GM19238 (cell line): ENCODE measurements around the gene SLC39A10.

Experiments used
- DNase-seq: peaks from one replicate; pipeline ENCODE4 v3.0.0; 2011; ENCODE audit warnings: low spot score; ENCODE audit not compliant: insufficient read length

Gene SLC39A10, protein sequence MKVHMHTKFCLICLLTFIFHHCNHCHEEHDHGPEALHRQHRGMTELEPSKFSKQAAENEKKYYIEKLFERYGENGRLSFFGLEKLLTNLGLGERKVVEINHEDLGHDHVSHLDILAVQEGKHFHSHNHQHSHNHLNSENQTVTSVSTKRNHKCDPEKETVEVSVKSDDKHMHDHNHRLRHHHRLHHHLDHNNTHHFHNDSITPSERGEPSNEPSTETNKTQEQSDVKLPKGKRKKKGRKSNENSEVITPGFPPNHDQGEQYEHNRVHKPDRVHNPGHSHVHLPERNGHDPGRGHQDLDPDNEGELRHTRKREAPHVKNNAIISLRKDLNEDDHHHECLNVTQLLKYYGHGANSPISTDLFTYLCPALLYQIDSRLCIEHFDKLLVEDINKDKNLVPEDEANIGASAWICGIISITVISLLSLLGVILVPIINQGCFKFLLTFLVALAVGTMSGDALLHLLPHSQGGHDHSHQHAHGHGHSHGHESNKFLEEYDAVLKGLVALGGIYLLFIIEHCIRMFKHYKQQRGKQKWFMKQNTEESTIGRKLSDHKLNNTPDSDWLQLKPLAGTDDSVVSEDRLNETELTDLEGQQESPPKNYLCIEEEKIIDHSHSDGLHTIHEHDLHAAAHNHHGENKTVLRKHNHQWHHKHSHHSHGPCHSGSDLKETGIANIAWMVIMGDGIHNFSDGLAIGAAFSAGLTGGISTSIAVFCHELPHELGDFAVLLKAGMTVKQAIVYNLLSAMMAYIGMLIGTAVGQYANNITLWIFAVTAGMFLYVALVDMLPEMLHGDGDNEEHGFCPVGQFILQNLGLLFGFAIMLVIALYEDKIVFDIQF

DNA sequence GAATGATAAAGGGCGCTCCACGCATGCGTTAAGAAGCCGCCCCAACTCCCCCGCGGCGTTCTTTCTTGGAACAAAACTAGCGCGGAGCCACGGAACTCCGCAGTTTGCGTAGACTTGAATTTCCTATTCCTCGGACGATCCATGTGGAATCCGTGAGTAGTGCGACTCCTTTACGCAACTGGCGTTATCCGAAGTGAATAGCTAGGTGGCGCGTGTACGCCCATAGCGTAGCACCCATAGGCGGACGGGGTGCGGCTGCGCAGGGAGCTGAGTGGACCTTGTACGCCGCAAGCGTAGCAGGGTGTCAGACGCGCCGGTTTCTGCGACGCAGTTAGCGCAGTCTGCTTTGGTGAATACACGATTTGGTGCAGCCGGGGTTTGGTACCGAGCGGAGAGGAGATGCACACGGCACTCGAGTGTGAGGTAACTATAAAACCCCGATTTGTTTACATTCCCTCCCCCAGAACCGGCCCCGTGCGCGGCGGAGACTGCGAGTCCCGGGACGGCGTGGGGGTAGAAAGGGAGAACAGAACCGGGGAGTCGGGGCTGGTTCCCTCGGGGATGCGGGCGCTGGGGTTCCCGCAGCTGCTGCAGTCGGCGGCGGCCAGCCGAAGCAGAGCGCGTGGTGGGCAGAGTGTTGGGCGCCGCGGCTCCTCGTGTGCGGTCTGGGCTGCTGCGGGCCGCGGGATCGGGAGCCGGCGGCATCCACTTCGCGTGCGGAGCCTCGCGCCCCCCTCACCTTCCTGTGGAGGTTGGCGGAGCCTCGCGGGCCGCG, at the start of gene SLC39A10:
Gene SLC39A10 (plus strand): TSS at position 368 of the 775 bp plus-strand sequence. CDS start 22,817 bp downstream, outside the sequence.
- peak; percentile 62 for DNase-seq

DNA sequence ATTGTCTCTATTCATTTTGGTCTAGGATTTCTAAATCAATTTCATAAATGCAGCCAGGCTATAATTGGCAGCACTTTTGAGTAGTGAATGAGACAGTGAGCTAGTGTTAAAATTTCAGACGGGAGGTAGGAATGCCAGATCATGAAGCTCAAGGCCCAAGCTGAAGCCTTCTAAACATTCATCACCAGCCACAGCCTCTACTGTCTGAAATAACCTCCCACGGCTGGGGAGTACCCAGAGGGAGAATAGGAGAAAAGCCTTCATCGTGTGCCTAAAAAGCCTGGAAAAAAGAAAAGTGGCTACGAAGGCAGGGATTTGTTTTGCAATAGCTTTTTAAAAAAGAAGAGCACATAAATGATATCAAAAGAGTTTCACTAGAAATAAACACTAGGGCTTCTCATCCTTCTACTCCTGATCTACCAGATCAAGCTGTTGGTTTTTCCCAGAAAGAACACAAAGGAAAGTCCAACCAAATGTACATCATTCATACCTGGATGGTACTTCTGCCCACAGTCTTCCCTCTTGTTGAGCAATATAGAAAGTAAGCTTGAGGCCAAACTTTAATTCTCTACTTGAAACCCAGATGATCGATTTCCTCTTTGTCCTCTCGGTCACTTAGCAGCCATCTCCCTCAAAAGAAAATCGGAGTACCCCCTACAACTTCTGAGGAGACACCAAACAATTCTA, 48.1 kb upstream of the SLC39A10 start:
- DNase-seq = no peak

DNA sequence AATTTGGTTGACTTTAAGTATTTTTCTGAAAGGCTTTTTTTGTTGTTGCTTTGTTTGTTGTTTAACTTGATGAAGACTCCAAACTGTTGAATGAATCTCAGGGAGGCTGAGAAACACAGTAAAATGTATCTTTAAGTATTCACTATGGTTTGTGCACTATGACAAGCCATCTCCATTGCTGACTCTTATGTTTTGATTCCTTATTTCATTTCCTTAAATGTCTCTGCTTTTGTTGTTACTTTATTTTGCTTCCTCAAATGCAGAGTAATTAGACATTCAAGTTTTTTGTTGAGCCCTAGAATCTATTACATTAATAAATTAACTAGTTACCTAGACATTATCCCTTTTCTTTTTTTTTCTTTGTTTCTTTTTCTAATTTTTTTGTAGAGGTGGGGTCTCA, 46.3 kb upstream of the SLC39A10 start:
- no peak for DNase-seq

DNA sequence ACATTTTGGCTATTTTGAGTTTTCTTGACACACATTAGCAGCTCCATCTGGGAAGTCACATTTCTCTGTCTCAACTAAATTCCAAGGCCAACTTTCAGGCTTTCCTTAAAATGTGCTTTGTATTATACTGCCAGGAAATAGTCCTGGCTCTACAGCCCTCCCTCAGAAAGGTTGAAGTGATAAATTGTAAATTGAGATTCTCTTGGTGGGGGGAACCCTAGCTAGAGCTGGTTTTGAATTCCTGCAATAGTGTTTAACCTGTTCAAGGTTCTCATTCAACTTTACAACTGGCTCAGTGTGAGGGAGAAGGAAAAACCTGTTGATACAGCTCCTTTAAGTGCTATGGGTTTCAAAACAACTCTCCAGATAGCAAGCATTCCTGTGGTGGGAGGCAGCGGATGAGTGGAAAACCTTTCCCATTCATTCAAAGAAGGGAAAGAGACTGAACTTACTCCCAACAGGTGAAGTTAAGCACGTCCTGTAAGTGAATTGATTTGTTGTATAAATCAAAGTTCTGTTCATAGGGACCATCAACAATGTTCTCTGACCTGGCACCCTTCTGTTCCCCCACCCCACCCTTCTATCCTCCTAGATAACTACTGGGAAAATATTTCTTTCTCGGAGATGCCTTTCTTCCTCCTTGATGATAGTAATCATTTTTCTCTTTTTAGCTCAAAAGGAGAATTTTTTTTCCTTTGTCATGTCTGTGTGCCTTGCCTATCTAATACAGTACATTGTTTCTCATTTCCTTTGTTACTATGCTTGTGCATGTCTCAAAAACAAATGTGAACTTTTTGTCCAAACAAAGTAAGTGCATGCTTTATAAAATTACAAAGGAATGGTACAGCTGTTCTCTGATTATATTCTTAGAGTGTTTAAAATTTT, 44.2 kb upstream of the SLC39A10 start:
- DNase-seq = no peak

DNA sequence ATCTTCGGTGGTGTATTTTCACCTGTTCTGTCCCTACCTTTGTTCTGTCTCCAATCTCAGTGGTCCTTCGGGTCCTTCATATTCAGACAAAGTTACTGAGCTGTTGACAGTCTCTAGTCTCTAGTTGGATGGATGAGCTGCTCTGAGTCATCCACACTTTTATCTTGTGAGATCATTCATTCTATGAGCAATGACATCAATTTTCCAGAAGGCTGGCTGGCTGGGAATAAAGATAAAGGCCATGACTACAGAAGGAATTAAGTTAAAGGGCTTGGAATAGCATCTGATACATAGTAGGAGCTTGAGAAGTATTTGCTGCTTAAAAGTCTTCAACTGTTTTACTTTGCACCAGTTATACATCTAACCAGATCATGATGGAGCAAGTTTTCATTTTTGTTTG, 43.1 kb upstream of the SLC39A10 start:
- DNase-seq = no peak

DNA sequence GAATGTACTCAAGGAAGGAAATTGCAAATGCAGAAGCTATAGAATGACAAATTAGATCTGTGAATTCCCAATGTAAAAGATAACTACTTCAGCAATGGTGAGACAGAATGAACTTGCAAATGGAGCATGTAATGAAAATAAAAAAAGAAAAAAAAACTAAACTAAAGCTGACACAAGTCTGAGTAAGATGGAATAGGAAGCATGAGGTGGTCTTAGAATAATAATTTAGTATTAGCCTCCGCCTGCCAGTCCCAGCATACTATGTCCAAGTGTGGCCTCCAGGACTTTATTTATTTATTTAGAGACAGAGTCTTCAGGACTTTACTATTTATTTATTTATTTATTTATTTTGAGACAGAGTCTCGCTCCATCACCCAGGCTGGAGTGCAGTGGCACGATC, 37.4 kb upstream of the SLC39A10 start:
- no peak for DNase-seq

DNA sequence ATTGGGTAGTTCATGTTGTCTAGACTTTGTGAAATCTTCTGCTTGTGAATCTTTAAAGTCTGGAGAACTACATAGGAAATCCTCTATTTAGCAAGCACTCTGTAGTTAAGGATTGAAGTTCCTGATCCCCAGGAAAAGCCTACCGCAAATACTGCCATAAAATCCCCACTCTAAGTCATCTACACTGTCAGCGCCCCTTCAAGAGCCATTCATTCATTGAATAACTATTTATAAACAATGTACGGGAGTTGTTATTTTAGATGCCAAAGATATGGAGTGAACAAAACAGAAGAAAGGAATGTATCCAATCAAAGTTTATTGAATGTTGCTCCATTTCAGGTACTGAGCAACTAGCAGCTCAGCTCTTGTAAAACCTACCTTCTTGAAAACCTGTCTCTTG, 36.5 kb upstream of the SLC39A10 start:
- no peak for DNase-seq

DNA sequence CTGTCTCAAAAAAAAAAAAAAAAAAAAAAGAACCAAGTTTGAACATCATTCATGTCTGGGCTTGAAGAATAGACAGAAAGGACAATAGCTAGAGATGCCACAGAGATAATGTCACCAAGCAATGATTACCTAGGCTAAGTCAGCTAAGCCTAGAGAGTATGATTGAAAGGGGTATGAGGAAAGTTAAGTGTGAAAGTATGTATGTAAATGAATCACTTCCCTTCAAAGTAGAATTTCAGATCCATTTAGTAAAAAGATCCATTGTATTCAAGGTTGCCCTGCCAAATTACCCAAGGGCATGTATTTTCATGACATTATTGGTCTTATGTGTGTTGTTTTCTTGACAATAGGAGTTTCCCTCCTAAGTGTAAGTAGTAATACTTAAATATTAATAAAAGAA, 34.1 kb upstream of the SLC39A10 start:
- no peak for DNase-seq

DNA sequence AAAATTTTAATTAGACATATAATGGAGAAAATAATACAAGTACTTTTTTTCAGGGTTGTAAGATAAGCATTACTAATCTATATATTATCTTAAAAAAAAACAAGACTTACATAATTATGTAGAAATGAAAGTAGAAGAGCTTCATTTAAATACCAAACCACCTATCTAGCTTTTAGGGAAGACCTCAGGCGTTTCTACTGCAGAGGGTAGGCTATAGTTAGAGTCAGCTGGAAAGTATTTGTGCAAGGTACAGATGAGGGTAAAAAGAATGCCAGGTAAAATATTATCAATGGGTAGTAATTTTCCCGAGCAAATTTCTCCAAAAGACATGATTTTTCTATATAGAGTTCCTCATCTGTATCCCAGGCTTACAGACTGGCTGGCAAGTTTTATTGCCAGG, 30.5 kb upstream of the SLC39A10 start:
- DNase-seq = no peak

DNA sequence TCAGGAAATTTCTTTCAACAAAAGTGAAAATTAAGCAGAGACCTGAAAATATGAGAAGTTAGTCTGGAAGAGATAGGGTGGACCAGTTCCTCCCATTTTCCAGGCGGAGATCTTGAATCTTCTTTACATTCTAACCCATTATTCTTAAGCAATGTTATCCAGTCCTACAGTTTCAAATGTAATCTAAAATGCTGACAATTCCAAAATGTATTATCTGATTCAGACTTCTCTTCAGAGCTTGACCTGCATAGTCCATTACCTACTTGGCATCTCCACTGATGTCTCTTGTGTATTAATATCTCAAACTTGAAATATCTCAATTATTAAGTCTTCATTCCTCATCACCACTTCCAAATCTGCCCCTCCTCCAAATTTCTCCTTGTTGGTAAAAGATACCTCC, 28.4 kb upstream of the SLC39A10 start:
- no peak for DNase-seq

DNA sequence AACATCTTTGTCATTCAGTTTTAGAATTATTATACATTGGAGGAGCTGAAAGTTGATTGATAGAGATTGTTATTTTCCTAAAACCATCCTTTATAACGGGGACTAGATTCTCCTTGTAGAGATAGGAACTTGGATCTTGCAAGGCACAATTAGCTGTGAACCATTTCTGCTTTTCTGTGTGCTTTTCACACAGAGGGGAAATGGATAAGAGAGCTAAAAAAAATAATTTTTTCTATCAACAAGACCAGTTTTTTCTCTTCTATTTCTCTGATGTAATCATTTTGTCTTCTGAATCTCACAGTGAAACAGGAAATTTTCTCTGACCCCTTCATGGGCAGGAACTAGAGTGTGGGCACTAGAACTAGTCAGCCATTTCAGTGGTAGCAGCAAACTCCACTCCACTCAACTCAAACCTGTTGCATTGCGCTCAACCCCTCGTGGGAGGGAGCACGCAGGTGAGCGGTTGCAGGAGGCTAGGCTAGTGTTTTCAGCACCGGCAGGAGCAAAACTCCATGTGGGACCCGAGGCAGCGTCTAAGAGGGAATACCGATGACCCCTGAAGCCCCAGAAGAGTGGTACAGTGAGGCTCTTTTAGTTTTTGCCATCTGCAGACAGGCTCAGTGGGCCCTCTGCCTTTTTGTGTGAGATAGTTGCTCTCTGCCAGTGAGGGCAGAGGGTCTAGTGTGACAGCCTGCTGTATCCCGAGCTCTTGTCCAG, 24.0 kb upstream of the SLC39A10 start:
- no peak for DNase-seq

DNA sequence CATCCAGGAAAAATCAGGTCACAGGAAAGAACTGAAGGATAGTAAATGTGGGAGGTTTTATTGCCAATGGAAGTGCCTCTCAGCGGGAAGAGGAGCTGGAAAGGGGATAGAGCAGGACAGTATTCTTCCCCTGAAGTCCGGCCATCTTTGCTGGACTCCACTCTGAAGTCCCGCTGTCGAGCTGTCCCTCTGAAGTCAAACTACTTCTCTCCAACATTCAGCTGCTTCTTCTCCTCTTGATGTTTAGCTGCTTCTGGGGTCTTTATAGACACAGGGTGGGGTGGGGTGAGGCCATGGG, 23.5 kb upstream of the SLC39A10 start:
- DNase-seq = no peak

DNA sequence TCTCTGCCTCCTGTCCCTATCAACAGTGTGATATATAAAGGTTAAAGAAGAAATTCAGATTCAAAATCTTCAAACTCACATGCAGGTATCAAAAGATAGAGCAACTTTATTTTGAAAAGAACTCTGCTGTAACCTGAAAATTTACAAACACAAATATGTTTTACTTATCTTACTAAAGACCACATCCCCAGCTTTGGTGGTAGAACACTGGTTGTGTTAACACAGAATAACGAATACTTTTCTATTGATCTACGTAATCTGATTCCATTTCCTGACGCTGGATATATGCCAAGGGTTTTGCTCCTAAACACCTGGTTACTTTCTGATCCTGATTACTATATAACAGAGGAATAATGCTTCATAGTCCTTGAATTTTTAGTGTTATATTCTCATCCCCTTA, 23.1 kb upstream of the SLC39A10 start:
- DNase-seq = no peak

DNA sequence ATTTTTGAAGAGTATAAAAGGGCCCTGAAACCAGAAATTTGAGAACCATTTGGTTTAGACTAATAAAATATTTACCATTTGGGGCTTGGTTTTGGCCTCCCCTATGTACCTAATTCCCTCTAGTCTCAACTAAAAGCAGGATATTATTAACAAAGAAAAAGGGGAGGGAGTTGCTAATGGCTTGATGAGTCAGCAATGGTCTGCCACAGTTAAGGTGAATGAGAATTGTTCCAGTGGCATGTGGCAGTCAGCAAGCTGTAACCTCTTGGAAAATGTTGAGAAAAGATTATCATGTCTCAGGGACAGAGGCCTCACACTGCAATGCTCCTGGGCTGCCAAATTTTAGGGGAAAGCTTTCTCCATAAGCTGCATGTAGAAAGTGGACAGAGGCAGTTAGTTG, 20.1 kb upstream of the SLC39A10 start:
- DNase-seq = no peak

DNA sequence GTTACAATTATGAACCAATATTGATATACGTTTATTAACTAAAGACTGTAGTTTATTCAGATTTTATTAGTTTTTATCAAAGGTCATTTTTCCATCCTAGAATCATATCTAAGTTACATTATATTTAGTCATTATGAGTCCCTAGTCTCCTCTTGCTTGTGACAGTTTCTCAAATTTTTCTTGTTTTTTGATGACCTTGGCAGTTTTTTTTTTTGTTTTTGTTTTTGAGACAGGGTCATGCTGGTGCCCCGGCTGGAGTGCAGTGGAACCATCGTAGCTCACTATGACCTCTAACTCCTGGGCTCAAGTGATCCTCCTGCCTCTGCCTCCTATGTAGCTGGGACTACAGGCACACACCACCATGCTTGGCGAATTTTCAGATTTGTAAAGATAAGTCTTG, 18.3 kb upstream of the SLC39A10 start:
- DNase-seq = no peak

DNA sequence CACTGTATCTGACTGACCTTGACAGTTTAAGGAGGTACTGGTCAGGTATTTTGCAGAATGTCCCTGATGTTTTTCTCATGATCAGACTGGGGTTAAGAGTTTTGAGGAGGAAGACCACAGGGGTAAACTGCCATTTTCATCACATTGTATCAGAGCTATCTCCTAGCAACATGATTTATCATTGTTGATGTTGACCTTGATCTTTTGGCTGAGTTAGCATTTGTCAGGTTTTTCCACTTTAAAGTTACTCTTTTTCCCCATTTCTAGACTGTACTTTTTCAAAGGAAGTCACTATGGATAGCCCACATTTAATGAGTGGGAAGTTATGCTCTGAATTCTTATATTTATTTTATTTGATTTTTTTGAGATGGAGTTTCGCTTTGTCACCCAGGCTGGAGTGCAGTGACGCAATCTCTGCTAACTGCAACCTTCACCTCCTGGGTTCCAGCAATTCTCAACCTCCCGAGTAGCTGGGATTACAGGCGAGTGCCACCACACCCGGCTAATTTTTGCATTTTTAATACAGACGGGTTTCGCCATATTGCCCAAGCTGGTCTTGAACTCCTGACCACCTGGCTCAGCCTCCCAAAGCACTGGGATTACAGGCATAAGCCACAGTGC, 17.7 kb upstream of the SLC39A10 start:
- DNase-seq = no peak

DNA sequence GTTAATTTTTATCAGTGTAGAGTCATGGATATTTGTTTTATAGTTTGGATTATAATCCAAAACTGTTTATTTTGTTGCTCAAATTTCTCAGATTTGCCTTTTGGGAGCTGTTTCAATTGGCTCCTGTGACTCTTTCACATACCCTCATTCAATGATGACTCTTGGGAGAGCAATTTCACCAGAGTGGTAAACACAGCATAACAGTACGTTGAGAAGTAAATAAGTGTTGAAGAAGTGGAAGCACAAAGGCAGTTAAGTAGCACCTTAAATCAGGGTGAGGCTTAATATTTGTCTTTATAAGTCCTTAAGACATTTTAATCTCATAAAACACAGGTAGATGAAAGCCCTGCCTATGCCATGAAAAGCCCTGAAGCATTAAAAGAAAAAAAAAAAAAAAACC, 17.1 kb upstream of the SLC39A10 start:
- DNase-seq = no peak

DNA sequence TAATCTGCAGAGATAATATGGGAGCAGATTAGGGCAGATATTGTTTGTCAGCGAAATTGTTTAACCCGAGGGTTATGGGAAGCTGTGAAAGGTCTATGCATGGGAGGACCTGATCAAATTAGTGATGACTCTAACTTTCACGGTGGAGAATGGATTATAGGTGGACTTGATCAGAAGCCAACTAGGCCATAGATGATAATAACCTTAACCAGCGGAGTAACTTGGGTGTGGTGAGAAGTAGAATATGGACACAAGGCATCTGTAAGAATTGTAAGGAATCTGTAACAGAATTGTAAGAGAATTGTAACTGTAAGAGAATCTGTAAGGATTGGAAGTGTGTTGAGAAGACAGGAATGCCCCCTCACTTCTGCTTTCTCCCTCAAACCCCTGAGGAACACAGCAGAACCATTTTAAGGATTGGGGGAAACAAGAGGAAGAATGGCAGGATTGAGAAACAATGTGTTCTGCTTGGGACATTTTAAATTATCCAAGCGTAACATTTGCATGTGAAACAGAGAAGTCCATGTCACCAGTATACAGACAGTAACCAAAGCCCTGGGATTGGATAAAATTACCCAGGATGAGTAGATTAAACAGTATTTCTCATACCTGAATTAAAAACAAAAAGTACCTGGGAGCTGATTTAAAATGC, 14.9 kb upstream of the SLC39A10 start:
- DNase-seq = no peak

DNA sequence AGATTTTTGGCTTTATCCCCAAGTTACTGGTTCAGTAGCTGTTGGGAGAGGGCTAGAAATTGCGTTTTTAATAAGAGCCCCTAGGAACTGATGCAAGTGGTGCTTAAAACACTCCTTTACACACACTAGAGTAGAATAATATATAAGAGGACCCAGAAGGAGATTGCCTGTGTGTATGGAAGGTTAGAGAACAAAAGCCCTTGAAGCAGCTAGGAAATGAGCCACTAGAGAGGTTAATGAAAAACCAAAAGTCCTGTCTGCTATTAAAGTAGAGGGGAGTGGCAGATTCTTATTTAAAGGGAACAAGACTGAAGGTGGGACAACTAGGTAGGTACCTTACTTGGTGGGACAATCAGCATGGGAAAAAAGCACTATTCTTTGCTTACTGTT, 14.4 kb upstream of the SLC39A10 start:
- no peak for DNase-seq
